ENCODE measurements around the gene PPIL1.

The PPIL1 gene

DNA sequence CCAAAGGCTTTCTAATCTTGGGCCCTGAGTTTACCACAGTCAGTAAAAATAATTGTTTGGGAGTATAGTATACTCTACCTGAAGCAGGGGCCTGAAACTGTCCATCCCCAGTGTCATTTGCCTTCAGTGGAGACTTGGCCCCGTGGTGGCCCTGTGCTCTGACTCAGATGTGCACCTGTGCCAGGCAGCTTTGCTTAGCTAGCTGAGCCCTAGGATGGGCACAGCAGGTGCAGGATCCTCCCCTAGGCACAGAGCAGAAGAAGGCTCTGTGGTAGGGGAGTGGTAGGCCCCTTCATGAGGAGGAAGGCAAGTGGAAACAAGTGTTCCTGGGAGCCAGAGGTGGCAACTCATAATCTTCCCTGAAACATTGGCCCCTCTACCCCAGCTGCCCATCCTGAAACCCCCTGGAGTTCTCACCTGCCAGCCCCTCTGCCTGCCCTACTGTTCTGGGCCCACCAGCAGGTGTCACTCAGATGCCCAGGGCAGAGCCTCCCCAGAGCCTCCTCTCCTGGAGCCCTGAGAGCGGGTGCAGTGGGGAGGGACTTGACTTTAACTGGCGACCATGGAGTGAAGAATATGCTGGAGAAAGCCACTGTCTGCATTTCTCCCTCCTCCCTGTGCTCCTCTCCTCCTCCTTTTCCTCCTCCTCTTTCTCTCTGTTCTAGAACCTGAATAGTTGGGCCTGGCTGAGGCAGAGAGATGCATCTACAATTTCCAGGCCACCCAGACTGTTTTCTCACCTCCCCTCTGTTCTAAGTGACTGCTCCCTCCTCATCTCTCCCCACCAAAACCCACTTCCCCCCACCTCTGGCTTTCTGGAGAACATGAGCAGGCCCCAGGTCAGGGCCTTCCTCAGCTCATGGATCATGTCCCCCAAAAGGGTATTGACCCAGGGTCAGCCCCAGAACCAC, 38.2 kb downstream of the PPIL1 start:
- DNase-seq (ENCODE audit: low read depth in 2 of 2), result no peak

DNA sequence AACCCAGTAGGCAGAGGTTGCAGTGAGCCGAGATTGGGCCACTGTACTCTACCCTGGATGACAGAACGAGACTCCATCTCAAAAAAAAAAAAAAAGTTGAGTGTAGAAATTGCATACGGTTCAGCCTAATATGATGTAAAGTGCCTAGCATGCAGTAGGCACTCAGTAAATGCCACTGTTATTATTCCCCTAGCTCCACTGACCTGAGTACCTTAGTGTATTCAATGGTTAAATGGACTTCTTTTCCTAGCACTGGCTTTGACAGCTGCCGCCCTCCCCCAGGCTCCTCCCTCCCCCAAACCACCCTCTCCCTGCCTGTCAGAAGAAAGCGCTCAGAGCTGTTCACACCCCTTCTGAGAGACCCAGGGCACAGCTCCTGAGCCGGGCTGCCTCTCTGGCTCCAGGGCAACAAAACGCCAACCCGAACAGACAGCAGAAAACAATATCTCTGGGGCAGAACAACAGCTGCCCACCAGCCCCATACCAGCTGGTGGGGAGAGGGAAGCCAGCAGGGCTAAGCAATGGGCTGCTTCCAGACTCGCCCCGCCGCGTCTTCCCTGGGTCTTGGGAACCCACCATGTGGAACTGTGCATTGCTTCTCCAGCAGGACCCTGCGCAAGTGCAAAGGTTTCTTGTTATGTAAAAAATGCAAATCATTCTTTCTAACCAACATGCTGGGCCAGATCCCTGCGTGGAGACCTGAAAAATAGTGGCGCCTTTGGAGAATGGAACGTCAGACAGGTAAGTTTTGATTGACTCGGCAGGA, 39.8 kb downstream of the PPIL1 start:
- DNase-seq (ENCODE audit: low read depth in 2 of 2), result no peak

DNA sequence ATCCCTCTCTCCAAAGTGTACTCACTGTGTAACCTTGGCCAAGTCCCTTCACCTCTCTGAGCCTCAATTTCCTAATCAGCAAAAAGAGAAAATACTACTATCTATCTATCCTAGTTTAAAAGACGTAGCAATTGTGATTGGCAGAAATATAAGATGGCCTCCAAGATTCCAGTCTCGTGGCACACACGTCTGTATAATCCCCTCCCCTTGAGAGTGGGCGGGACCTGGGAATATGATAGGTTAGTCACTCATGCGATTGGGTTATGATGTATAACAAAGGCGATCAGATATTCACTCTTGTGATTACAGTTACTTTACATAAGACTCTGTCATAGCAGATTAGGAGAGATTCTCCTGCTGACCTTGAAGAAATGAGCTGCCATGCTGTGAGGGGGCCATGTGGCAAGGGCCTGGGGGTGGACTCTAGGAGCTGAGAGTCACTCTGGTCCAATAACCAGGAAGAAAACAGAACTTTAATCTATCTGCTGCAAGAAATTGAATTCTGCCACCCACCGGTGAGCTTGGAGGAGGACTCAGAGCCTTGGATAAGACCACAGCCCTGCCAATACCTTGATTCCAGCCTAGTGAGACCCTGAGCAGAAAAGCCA, 41.3 kb downstream of the PPIL1 start:
- DNase-seq (ENCODE audit: low read depth in 2 of 2), result no peak

DNA sequence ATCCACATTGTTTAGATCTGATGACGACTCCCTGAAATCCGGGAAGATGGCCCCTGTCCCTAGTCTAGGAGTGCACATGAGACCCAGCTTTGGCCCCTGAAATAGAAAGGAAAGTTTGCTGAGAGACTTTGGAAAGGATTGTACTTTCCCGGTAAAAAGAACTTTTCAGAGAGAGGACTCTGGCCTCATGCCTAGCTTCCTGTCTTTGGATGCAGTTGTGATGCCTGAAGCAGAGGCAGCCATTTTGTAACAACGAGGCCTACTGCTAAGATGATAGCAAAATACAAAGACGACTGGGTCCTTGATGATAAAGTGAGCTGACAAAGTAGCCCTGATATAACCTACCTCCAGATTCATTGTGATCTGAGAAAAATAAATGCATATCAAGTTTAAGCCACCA, 42.3 kb downstream of the PPIL1 start:
- DNase-seq (ENCODE audit: low read depth in 2 of 2), result no peak

DNA sequence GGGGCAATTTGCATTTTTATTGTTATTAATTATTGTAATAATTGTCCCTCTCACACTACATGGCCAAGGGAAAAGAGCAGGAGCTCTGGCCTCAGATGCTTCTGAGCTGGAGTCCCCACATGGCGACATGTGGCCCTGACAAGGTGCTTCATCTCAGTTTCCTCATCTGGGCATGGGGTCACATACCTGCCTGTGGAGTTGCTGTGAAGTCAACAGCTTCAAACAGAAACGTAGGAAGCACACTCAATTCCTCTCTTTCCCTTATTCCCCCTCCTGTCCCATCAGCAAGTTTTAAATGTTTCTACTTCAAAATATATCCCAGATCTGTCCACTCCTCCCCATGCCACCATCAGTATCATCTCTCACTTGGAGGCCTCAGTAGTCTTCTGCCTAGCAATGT, 44.0 kb downstream of the PPIL1 start:
- DNase-seq (ENCODE audit: low read depth in 2 of 2), result no peak

DNA sequence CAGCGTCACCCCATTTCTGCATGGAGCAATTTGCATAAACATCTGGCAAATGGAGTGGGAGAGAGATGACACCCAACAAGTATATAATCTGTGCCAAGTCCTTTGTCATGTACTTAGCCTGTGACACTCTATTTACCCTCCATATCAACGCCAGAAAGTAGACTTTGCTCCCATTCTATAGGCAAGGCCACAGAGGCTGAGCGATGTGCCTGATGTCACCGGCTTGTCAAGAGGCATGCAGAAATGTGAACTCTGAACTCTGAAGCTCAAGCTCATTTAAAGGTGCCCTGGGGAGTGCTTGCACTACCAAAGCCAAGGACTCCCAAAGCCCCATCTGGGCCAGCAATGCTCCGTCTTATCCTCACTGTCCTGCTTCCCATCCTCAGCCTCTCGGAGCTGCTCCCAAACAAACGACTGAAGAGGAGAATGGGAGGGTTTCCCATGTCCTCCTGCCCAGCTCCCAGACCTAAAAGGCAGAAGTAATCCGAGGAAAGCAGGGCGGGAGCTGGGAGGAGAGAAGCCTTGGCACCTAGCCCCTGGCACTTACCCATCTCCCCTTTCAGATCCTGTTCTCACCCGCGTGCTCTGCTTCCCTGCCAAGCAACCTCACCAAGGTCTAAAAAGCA, 44.6 kb downstream of the PPIL1 start:
- DNase-seq (ENCODE audit: low read depth in 2 of 2), result no peak

DNA sequence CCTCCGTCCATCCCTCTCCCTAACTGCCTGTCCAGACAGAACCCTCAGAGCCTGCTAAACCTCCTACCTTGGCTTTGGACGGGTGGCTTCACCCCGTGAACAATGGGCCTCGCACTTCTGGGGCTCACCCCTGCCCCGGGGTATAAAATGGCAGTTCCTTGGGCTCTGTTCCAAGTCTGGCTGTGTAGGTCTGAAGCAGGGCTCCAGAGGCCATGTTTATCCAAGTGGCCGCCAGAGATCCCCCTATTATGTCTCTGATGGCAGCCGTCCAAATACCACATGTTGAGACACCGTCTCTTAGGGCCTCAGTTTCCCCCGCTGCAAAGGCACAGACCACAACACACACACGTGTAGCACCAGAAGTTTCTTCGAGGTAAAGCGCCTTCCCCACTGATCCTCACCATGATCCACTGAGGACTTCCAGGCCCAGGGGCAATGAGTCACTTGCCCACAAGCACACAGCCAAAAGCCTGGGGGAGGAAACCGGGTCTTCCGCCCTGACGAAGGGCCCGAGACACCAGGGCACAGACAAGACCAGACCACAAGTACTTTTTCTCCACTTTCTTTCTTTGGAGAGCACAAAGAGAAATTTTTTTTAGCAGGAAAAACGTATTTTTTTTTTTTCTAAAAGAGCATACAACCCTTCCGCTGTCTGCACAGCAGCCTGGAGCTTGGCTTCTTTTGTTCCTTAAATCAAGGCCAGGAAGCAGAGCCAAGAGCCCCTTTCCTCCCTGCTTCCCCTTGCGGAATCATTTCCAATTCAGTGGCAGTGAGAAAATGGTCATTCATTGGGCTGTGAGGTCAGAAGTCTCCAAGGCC, 47.1 kb downstream of the PPIL1 start:
- DNase-seq (ENCODE audit: low read depth in 2 of 2), result peak in 1 of 2 donors; percentile 22

DNA sequence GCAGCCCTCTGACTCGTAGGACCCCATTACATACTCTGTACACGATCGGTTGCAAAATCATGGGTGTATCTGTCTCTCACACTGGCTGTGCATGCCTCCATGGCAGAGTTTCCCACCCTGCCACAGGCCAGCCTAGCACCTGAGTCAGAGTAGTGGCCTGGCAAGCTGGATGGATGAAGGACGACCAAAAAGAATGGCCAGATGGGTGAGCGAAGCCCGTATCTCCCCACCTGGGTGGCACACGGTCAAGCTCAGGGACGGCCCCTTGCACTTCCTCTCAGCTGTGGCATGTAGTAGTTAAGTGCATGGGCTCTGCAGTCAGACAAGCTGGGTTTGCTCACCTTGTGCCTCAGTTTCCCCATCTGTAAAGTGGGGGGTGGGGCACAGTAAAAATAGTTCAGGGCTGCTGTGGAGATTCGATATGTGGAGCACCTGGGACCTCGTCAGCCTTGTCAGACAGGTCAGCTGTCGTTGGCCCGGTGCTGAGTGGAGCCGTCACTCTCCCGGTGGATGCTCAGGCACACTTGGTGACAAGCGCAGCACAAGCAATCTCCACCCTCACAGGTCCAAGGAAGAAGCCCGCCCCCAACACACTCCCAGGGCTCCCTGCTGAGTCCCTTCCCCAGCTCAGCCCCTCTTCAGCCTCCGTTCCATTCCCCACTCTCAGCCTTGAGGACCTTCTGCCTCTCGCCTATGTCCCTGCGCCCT, 47.9 kb downstream of the PPIL1 start:
- no peak for DNase-seq (ENCODE audit: low read depth in 2 of 2)

DNA sequence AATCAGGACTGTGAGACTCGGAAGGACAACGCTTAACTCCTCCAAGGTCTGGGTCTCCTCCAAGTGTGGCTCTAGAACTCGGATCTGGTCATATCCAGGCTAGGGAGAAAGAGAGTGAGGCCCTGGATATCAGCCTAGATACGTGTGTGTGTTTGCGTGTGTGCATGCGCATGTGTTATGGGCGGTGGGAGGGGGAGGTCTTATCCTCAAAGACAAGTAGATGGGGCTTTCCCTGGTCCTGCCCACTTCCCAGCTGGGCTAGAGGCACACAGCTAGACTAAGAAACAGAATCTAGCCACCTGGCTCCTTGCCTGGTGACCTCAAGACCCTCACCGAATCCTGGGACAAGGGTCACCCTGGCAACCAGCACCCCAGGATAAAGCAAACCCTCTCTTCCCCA, 48.6 kb downstream of the PPIL1 start:
- no peak for DNase-seq (ENCODE audit: low read depth in 2 of 2)

DNA sequence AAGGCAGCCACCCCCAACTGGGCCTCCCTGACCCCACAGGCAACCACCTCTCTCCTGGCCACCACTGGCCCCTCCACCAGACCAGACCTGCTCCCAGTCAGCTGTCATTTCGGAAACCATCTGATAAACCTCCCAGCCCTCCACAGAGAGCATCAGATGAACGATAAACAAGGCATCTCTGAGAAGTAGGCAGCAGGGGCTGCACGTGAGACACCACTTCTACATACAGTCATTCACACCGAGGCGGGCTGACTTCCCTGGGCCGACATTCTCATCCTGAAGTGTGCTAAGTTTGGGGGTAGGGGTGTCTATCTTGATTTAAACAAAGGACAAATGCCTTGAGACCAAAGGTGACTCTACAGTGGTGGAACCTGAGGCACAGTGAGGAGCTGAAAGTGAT, 49.2 kb downstream of the PPIL1 start:
- DNase-seq (ENCODE audit: low read depth in 2 of 2), result no peak

DNA sequence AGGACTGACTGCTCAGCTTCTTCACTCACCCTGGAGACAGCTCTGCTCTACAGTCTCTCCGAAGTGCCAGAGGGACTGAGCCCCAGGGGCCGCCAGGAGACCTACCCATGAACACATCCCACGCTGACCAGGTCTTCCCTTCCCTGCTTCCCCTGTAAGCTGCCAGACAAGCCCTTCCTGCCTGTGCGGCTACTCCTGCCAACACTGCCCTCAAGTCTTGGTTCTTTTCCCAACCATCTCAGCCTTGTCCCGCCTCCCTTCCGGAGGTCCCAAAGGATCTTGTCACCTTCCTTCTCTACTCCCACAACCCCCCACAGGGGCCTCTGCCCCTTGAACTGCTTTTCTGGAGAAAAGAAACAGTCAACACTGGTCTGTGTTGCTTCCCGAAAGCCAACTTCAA, 50.4 kb downstream of the PPIL1 start:
- DNase-seq (ENCODE audit: low read depth in 2 of 2), result no peak

DNA sequence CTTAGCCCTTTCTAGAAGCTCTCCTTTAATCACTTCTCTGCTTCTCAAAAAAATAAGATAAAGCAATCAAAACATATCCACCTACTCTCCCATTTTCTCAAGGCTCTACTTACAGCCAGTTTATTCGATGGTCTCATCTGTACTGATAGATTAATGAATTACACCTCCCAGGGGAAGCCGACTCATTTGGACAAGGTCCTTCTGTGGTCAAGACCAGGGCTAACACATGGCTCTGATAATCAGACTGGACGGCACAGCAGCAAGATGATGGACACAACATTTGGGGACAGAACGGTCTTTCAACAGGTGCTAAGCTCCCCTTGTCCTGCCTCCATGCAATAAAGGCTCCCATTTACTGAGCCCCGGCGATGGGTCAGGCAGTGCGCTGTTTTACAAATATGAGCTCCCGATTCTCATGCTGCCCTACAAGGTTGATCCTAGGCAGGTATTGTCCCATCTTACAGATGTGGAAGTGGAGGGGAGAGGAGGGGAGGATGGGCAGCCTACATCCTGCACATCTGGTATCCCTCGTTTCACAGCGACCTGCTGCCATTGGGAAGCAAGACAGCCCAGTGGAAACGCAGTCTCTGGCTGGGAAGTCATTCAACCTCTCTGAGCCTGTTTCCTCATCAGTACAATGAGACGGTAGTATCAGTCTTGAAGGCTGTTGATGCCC, 51.0 kb downstream of the PPIL1 start:
- DNase-seq (ENCODE audit: low read depth in 2 of 2), result no peak

DNA sequence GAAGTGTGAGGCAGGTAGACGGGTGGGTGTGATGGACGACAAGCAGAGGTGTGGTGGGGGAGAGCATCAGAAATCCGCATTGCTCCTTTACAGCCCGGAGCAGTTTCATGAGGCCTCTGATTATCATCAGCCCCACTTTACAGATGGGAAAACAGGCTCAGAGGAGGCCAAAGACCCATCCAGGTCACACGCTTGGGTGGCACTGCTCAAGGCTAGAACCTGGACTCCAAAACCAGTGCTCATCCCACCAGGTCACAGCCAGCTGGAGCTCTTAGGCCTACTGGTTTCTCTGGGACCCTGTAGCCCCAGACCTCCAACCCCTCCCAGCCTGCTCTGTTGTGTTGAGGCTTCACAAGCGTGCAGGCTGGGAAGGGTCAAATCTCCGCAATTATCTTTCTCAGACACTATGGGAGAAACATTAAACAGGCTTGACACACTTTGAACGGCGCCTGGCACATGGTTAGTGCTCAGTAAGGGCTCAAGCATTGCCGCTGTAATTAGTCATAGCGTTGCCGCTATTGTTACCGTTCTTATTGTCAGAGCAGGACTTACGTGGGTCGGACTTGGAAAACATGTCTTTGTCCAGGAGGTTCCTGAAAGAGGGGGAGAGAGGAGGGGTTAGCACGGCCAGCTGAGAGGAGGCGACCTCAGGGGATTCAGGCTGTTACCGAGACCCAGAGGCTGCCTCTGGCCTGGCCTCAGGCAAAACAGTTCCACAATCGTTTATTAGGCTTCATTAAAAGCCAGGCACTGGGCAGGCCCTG, 51.9 kb downstream of the PPIL1 start:
- no peak for DNase-seq (ENCODE audit: low read depth in 2 of 2)

DNA sequence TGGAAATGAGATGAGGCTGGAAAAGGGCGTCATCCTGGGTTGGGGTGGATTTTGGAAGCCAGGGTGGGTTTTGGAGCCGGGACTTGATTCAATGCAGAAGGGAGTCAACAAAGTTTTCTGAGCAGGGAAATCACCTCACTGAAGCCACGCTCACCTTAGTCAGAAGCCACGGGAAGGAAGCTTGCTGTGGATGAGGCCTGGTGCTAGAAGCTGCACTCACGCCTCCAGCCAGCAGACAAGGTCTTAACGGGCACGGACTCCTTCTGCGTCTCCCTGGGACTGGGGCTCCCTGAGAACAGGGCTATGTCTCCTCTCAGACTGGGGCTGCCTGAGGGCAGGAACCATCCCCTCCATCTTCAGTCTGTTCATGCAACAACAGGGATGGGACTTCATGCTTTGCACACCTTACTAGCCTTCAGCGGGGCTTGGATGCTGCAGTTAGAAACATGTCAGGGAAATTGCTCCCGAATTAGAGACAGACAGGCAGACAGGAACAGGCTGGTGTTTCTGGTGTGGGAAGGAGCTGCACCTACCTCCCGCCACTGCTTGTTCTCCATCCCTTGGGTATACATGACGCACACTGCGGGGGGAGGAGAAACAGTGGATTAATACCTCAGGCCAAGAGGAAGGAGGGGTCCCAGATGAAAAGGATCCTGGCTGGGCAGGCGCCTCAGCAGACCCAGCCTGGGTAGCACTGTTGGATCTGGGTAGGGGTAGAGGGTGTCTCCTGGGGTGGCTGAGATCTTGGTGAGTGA, 52.8 kb downstream of the PPIL1 start:
- DNase-seq (ENCODE audit: low read depth in 2 of 2), result no peak

DNA sequence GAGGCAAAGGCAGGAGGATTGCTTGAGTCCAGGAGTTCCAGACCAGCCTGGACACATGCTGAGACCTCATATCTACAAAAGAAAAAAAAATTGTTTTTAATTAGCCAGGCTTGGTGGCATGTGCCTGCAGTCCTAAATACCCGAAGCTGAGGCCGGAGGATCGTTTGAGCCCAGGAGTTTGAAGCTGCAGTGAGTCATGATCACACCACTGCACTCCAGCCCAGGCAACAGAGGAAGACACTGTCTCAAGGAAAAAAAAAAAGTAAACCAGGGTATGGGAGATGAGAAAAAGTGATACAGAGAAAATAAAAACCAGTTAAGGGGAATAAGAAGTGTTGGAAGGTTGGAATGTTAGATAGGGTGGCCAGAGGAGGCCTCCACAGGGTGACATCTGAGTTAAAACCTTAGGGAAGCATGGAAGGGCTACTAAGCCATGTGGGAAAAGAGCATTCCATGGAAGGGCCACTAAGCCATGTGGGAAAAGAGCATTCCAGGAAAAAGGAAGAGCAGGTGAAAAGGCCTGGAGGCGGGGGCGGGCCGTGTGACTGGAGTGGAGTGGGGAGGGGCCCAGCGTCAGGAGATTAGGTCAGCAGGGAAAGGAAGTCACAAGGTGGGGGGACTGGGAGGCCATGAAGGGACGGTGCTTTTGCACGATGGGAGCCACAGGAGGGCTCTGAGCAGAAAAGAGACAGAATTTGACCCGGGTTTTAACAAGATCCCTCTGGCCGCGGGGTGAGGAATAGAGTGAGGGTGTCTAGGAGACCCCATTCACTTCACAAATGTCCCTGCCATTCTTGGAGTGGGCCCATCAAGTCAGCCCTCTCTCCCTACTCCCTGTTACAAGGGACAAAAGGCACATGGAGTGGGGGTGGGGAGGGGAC, 53.7 kb downstream of the PPIL1 start:
- no peak for DNase-seq (ENCODE audit: low read depth in 2 of 2)

DNA sequence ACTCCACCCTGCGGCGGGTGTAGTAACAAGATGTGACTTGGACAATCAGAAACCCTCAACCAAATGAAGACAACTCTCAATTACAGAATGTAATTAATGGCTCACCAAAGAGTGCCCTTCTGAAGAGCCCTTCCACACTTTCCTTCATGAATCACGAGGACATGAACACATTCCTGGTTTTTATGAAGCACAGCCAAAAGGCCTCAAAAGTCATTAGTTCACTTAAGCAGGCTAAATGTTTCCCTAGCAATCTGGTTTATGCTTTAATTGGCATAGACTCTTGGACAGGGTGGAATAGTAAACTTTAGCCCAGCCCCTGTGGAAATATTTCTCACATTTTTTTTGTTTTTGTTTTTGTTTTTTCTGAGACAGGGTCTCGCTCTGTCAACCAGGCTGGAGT, 55.8 kb downstream of the PPIL1 start:
- DNase-seq (ENCODE audit: low read depth in 2 of 2), result no peak

DNA sequence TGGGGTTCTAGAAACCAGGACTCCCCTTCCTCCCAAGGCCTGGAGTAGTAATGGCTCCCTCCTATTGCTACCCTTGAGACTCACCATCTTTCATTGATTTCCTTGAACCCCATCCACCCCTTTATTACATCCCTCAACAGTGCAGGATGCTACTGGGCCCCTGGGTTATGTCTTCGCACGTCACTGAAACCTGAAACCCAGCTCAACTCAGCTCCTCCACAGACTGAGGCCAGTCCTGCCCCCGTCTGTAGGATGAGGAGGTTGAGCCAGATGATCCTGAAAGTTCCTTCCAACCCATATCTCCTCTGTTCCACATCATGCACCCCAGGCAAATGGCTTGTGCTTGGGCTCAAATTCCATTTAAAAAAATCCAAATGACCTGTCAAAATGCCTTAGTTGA, 56.8 kb downstream of the PPIL1 start:
- no peak for DNase-seq (ENCODE audit: low read depth in 2 of 2)
